Body of pancreas (tissue), 4 donors: Measurements from ENCODE around the gene TMEM145. TPM values are rescaled to one million over a fixed set of nuclear protein-coding genes. Genes with fewer than 3 reads are reported as not detected.

Experiments
- ATAC-seq: fragments of 150-250 bp; one replicate; pipeline ENCODE4 v1.9.1; 2016
- DNase-seq, 4 donors: peaks; one replicate each; pipeline ENCODE4 v3.0.0-alpha.2; 2019
- H3K27ac ChIP-seq, 4 donors: fragments of 200-600 bp; sonication (generic); 1 replicate in 3 of 4; 2 replicates in 1 of 4; pipeline versions ENCODE4 v1.5.1 to v1.6.1; 2016 to 2019; ENCODE audit warnings: mild to moderate bottlenecking in 1 of 4, mixed read lengths in 1 of 4, moderate library complexity in 1 of 4
- H3K27me3 ChIP-seq, 2 donors: fragments of 200-600 bp; sonication (generic); one replicate each; pipeline ENCODE4 v1.6.0; 2016; ENCODE audit warnings: mild to moderate bottlenecking in 1 of 2
- H3K36me3 ChIP-seq, 2 donors: fragments of 200-600 bp; sonication (generic); replicated peaks in 1 of 2; 2 replicates each; pipeline ENCODE4 v1.5.1; 2016; ENCODE audit warnings: low read depth in 2 of 2; ENCODE audit not compliant: insufficient read depth in 1 of 2
- H3K4me1 ChIP-seq: fragments of 200-600 bp; sonication (generic); one replicate; pipeline ENCODE4 v1.6.0; 2016
- H3K4me3 ChIP-seq, 2 donors: fragments of 200-600 bp; sonication (generic); 1 replicate in 1 of 2; 2 replicates in 1 of 2; pipeline ENCODE4 v1.5.1; 2016 to 2019
- H3K9me3 ChIP-seq, 3 donors: fragments of 200-600 bp; sonication (generic); 1 replicate in 2 of 3; 2 replicates in 1 of 3; pipeline ENCODE4 v1.5.1; 2016
- CTCF ChIP-seq, 7 experiments: fragments of 450-650 bp in 4 of 7; fragments of 200-600 bp in 3 of 7; sonication (generic) in 3 of 7; IDR thresholded peaks; one replicate each; pipeline ENCODE4 v1.5.1; 2016 to 2019; ENCODE audit warnings: antibody characterized with exemption in 7 of 7
- POLR2A ChIP-seq, 3 donors: fragments of 450-650 bp; IDR thresholded peaks; one replicate each; pipeline ENCODE4 v1.6.1; 2016; ENCODE audit warnings: antibody characterized with exemption in 3 of 3, mild to moderate bottlenecking in 2 of 3
- WGBS, 2 donors: methylation state at CpG; one replicate each; pipeline ENCODE4 v1.1.5; 2017; 5-methylcytosine and 5-hydroxymethylcytosine counted together
- intact Hi-C: fragments of 100-400 bp; cut with DNase I; formaldehyde crosslinking; loops from one replicate; pipeline ENCODE4 v1.15.1; 2023
- total RNA-seq, 2 donors: library from RNA; depleted of rRNA; stranded (reverse); fragments of >200 nt; gene quantifications; one replicate each; pipeline ENCODE4 v1.1.0, GENCODE V29; 2016

Gene TMEM145
- total RNA-seq, 2 donors from 2014 or later: not detected

GRCh38 chr19:42362342-42362741 is 49.2 kb downstream of the TMEM145 start:
- Histone ChIP-seq H3K27ac (no peak overlapping the region), H3K9me3 (no peaks in the 10 kb centered on the region), H3K27me3 (no peaks in the 10 kb centered on the region), H3K4me1 (no peaks in the 10 kb centered on the region), H3K4me3 (no peak overlapping the region), H3K36me3 (no peaks in the 10 kb centered on the region)
- TF ChIP-seq POLR2A (IDR thresholded peaks at IDR 0.05) (no peak), CTCF (IDR thresholded peaks at IDR 0.05) (no peak)
- WGBS, 2 donors: 94 to 96% methylated on average over 8 to 14 of the region's 14 CpGs
- intact Hi-C loops: no loop called here
- DNase-seq: no peak
- no peak for ATAC-seq

- Histone ChIP-seq H3K4me3 (no peak overlapping the region), H3K27me3 (no peaks in the 10 kb centered on the region), H3K27ac (no peak overlapping the region), H3K4me1 (no peaks in the 10 kb centered on the region), H3K36me3 (no peaks in the 10 kb centered on the region), H3K9me3 (no peaks in the 10 kb centered on the region)
- TF ChIP-seq CTCF (IDR thresholded peaks at IDR 0.05) (no peak), POLR2A (IDR thresholded peaks at IDR 0.05) (no peak)
- 92 to 95% methylated on average over 12 to 13 of the region's 13 CpGs for WGBS, 2 donors
- intact Hi-C loops: no loop called here
- DNase-seq: no peak
- no peak for ATAC-seq
Measured at GRCh38 chr19:42362891-42363440, 49.9 kb downstream of the TMEM145 start.

- ATAC-seq: no peak
- TF ChIP-seq CTCF (IDR thresholded peaks at IDR 0.05): no peak
- no peak for TF ChIP-seq POLR2A (IDR thresholded peaks at IDR 0.05)
Measured at GRCh38 chr19:42363614-42364346, 50.7 kb downstream of the TMEM145 start.

GRCh38 chr19:42366673-42367072 is 53.6 kb downstream of the TMEM145 start:
- intact Hi-C loops: no loop called here
- Histone ChIP-seq H3K4me3 (no peak overlapping the region), H3K27me3 (no peaks in the 10 kb centered on the region), H3K27ac (no peak overlapping the region), H3K36me3 (no peaks in the 10 kb centered on the region), H3K9me3 (no peaks in the 10 kb centered on the region), H3K4me1 (no peaks in the 10 kb centered on the region)
- no peak for DNase-seq
- no peak for TF ChIP-seq POLR2A (IDR thresholded peaks at IDR 0.05)
- TF ChIP-seq CTCF (IDR thresholded peaks at IDR 0.05): no peak
- no peak for ATAC-seq
- 89 to 95% methylated on average over 1 of the region's 1 CpG for WGBS, 2 donors

More at GRCh38 chr19:42363614-42364346, 50.7 kb downstream of the TMEM145 start:
- H3K27me3 ChIP-seq: no peaks in the 10 kb centered on the region
- no peaks in the 10 kb centered on the region for H3K4me1 ChIP-seq
- no peaks in the 10 kb centered on the region for H3K36me3 ChIP-seq
- intact Hi-C loops: no loop called here
- H3K4me3 ChIP-seq: no peak overlapping the region
- H3K27ac ChIP-seq: no peak overlapping the region
- H3K9me3 ChIP-seq: no peaks in the 10 kb centered on the region
- DNase-seq: peak in 1 of 4 donors; percentile 14
- 80 to 87% methylated on average over 16 to 17 of the region's 17 CpGs for WGBS, 2 donors

GRCh38 chr19:42367929-42368328 is 54.8 kb downstream of the TMEM145 start:
- 86 to 98% methylated on average over 4 of the region's 4 CpGs for WGBS, 2 donors
- DNase-seq (no peak), ATAC-seq (no peak)
- no peaks in the 10 kb centered on the region for H3K27me3 ChIP-seq
- no peaks in the 10 kb centered on the region for H3K36me3 ChIP-seq
- H3K9me3 ChIP-seq: no peaks in the 10 kb centered on the region
- H3K27ac ChIP-seq: no peak overlapping the region
- H3K4me3 ChIP-seq: no peak overlapping the region
- TF ChIP-seq POLR2A (IDR thresholded peaks at IDR 0.05) (no peak), CTCF (IDR thresholded peaks at IDR 0.05) (no peak)
- intact Hi-C loops: no loop called here
- H3K4me1 ChIP-seq: no peaks in the 10 kb centered on the region
